DMS53 (cell line): ENCODE data around the gene PLAAT3.
A peak's percentile ranks its signal among the peaks of the same experiment; 100 is the strongest.
"Not testable (repeated sequence)": the region's sequence is repeated elsewhere in the genome, so short reads cannot be mapped to it uniquely, and the experiment has no call there.

ENCODE experiments used
- DNase-seq: peaks from one replicate; lab custom pipeline; 2025; lab: John Stamatoyannopoulos, UW

PLAAT3 gene

GRCh38 chr11:63567044-63567840 is 47.0 kb downstream of the PLAAT3 start:
- DNase-seq = peak; percentile 95

GRCh38 chr11:63564784-63565350 is 49.4 kb downstream of the PLAAT3 start:
- DNase-seq = no peak

- peak; percentile 56 for DNase-seq
Observed at GRCh38 chr11:63564056-63564774, 50.0 kb downstream of the PLAAT3 start.

- DNase-seq = no peak
Observed at GRCh38 chr11:63563201-63564055, 50.8 kb downstream of the PLAAT3 start, which contains the start of gene PLAAT2. Gene PLAAT2 (minus strand): TSS chr11:63563379. CDS start chr11:63563324, 55 bp downstream.

- no peak for DNase-seq
Observed at GRCh38 chr11:63560506-63561180, 53.6 kb downstream of the PLAAT3 start.

GRCh38 chr11:63558459-63559157 is 55.6 kb downstream of the PLAAT3 start:
- no peak for DNase-seq

- no peak for DNase-seq
Observed at GRCh38 chr11:63557570-63557969, 56.7 kb downstream of the PLAAT3 start.

- no peak for DNase-seq
Observed at GRCh38 chr11:63556404-63557013, 57.7 kb downstream of the PLAAT3 start.

GRCh38 chr11:63554877-63555223 is 59.4 kb downstream of the PLAAT3 start:
- DNase-seq = no peak

GRCh38 chr11:63553759-63554158 is 60.5 kb downstream of the PLAAT3 start:
- DNase-seq = no peak

- DNase-seq = no peak
Observed at GRCh38 chr11:63552921-63553320, 61.3 kb downstream of the PLAAT3 start.

- no peak for DNase-seq
Observed at GRCh38 chr11:63551889-63552266, 62.4 kb downstream of the PLAAT3 start.

- DNase-seq = no peak
Observed at GRCh38 chr11:63551091-63551888, 62.9 kb downstream of the PLAAT3 start.

- DNase-seq = not testable (repeated sequence)
Observed at GRCh38 chr11:63550156-63550700, 64.0 kb downstream of the PLAAT3 start.

GRCh38 chr11:63549411-63549810 is 64.8 kb downstream of the PLAAT3 start:
- no peak for DNase-seq

GRCh38 chr11:63548178-63548577 is 66.1 kb downstream of the PLAAT3 start:
- DNase-seq = no peak

- no peak for DNase-seq
Observed at GRCh38 chr11:63547061-63547460, 67.2 kb downstream of the PLAAT3 start.

GRCh38 chr11:63543711-63544110 is 70.5 kb downstream of the PLAAT3 start:
- no peak for DNase-seq

- DNase-seq = not testable (repeated sequence)
Observed at GRCh38 chr11:63542506-63542905, 71.7 kb downstream of the PLAAT3 start.
